Tibial nerve (tissue), 4 donors: ENCODE measurements around the gene TBX15. TPM values are rescaled to one million over a fixed set of nuclear protein-coding genes. Genes with fewer than 3 reads are reported as not detected.

Experiments used
- DNase-seq, 2 donors: peaks; one replicate each; pipeline ENCODE4 v3.0.0-alpha.2; 2019; ENCODE audit warnings: low spot score in 2 of 2
- H3K27ac ChIP-seq, 4 donors: fragments of 200-600 bp; sonication (generic) in 3 of 4; one replicate each; pipeline ENCODE4 v1.5.1; 2017 to 2019; ENCODE audit warnings: mild to moderate bottlenecking in 1 of 4
- H3K27me3 ChIP-seq, 2 donors: fragments of 200-600 bp; sonication (generic) in 1 of 2; one replicate each; pipeline versions ENCODE4 v1.5.1 to v1.6.0; 2017 to 2019
- H3K36me3 ChIP-seq, 3 donors: fragments of 200-600 bp; sonication (generic); one replicate each; pipeline ENCODE4 v1.5.1; 2018 to 2019
- H3K4me1 ChIP-seq, 4 donors: fragments of 200-600 bp; sonication (generic) in 3 of 4; one replicate each; pipeline ENCODE4 v1.5.1; 2017 to 2019
- H3K4me3 ChIP-seq, 4 donors: fragments of 200-600 bp; sonication (generic) in 3 of 4; one replicate each; pipeline ENCODE4 v1.5.1; 2017 to 2019; ENCODE audit warnings: mild to moderate bottlenecking in 1 of 4, moderate library complexity in 1 of 4
- H3K9me3 ChIP-seq, 4 donors: fragments of 200-600 bp; sonication (generic) in 3 of 4; one replicate each; pipeline ENCODE4 v1.5.1; 2017 to 2019
- CTCF ChIP-seq, 5 experiments: fragments of 200-600 bp in 3 of 5; fragments of 450-650 bp in 2 of 5; sonication (generic) in 3 of 5; IDR thresholded peaks; one replicate each; pipeline ENCODE4 v1.5.1; 2016 to 2019; ENCODE audit warnings: antibody characterized with exemption in 5 of 5, mild to moderate bottlenecking in 3 of 5, moderate library complexity in 2 of 5
- EP300 ChIP-seq, 2 donors: sonication (generic); formaldehyde crosslinking; IDR thresholded peaks; one replicate each; pipeline ENCODE4 v1.6.1; 2017; ENCODE audit warnings: antibody characterized with exemption in 2 of 2, mild to moderate bottlenecking in 1 of 2
- POLR2A ChIP-seq, 2 donors: fragments of 450-650 bp; IDR thresholded peaks; one replicate each; pipeline ENCODE4 v1.6.1; 2017; ENCODE audit warnings: antibody characterized with exemption in 2 of 2, mild to moderate bottlenecking in 2 of 2, moderate library complexity in 2 of 2
- WGBS, 2 donors: methylation state at CpG; one replicate each; pipeline ENCODE4 v1.1.5; 2018; 5-methylcytosine and 5-hydroxymethylcytosine counted together
- total RNA-seq, 4 donors: library from RNA; depleted of rRNA; stranded (reverse); fragments of >200 nt; gene quantifications; one replicate each; pipeline ENCODE4 v1.1.0, GENCODE V29; 2016

TBX15 gene
- total RNA-seq, 4 donors from 2014 or later, result 38.7 to 57.0 (median 48.2) TPM

- WGBS, 2 donors, result 39 to 44% methylated on average over 16 to 19 of the region's 22 CpGs
- no peak overlapping the region for H3K4me3 ChIP-seq
- no peaks in the 10 kb centered on the region for H3K9me3 ChIP-seq
- no peak for DNase-seq
- no peaks in the 10 kb centered on the region for H3K36me3 ChIP-seq
- TF ChIP-seq CTCF (IDR thresholded peaks at IDR 0.05), result no peak
- TF ChIP-seq POLR2A (IDR thresholded peaks at IDR 0.05), result no peak
- TF ChIP-seq EP300 (IDR thresholded peaks at IDR 0.05), result no peak
- H3K27me3 ChIP-seq, result peaks cover 0 to 99% of the 10 kb centered on the region in 2 donors
- H3K27ac ChIP-seq, result peak overlapping the region in 2 of 4 donors; percentile 91 to 93
- H3K4me1 ChIP-seq, result peaks cover 0 to 49% (median 12%) of the 10 kb centered on the region in 4 donors
Measured at GRCh38 chr1:118989878-118990378, 1.8 kb upstream of the TBX15 start.

- H3K9me3 ChIP-seq, result no peaks in the 10 kb centered on the region
- H3K27me3 ChIP-seq, result peaks cover 0 to 99% of the 10 kb centered on the region in 2 donors
- H3K36me3 ChIP-seq, result no peaks in the 10 kb centered on the region
- TF ChIP-seq POLR2A (IDR thresholded peaks at IDR 0.05) (no peak), EP300 (IDR thresholded peaks at IDR 0.05) (no peak), CTCF (IDR thresholded peaks at IDR 0.05) (no peak)
- H3K4me1 ChIP-seq, result peaks cover 0 to 55% (median 14%) of the 10 kb centered on the region in 4 donors
- H3K4me3 ChIP-seq, result peak overlapping the region in 3 of 4 donors; percentile 24 to 67 (median 28)
- peak overlapping the region in 3 of 4 donors; percentile 28 to 93 (median 91) for H3K27ac ChIP-seq
- WGBS, 2 donors, result 22 to 35% methylated on average over 44 of the region's 44 CpGs
- DNase-seq, result no peak
Measured at GRCh38 chr1:118989006-118989815, 1.1 kb upstream of the TBX15 start.

GRCh38 chr1:118987468-118988185 is 516 bp downstream of the TBX15 start:
- H3K27me3 ChIP-seq, result peaks cover 0 to 99% of the 10 kb centered on the region in 2 donors
- WGBS, 2 donors, result 1 to 2% methylated on average over 46 to 65 of the region's 65 CpGs
- TF ChIP-seq CTCF (IDR thresholded peaks at IDR 0.05) (peak in 3 of 5 experiments; percentile 22 to 36 (median 28)), POLR2A (IDR thresholded peaks at IDR 0.05) (peak; percentile 11 to 42), EP300 (IDR thresholded peaks at IDR 0.05) (peak in 1 of 2 donors; percentile 47)
- H3K9me3 ChIP-seq, result no peaks in the 10 kb centered on the region
- H3K4me1 ChIP-seq, result peaks cover 0 to 64% (median 13%) of the 10 kb centered on the region in 4 donors
- peak overlapping the region; percentile 69 to 93 (median 85) for H3K27ac ChIP-seq
- H3K36me3 ChIP-seq, result no peaks in the 10 kb centered on the region
- H3K4me3 ChIP-seq, result peak overlapping the region; percentile 28 to 67 (median 56)
- DNase-seq, result no peak

GRCh38 chr1:118986555-118987467 is 1.3 kb downstream of the TBX15 start:
- Histone ChIP-seq H3K9me3 (no peaks in the 10 kb centered on the region), H3K4me3 (peak overlapping the region; percentile 28 to 67 (median 56)), H3K4me1 (peaks cover 0 to 68% (median 13%) of the 10 kb centered on the region in 4 donors), H3K36me3 (no peaks in the 10 kb centered on the region), H3K27ac (peak overlapping the region; percentile 69 to 93 (median 85)), H3K27me3 (peaks cover 0 to 99% of the 10 kb centered on the region in 2 donors)
- no peak for DNase-seq
- no peak for TF ChIP-seq CTCF (IDR thresholded peaks at IDR 0.05)
- no peak for TF ChIP-seq POLR2A (IDR thresholded peaks at IDR 0.05)
- TF ChIP-seq EP300 (IDR thresholded peaks at IDR 0.05), result no peak
- WGBS, 2 donors, result 6 to 7% methylated on average over 42 of the region's 42 CpGs
